Inflammatory macrophage (primary cell): Measurements from ENCODE around the gene NEU4.
A peak's percentile ranks its signal among the peaks of the same experiment; 100 is the strongest.
"Not testable (repeated sequence)": the region's sequence is repeated elsewhere in the genome, so short reads cannot be mapped to it uniquely, and the experiment has no call there.

ENCODE experiments used
- DNase-seq, 2 donors: peaks; one replicate each; pipeline ENCODE4 v3.0.0-alpha.2; 2020 to 2022

The NEU4 gene

GRCh38 chr2:241814393-241814642 is 5.3 kb downstream of the NEU4 start:
- no peak for DNase-seq

- no peak for DNase-seq
These were observed 5.9 kb downstream of the NEU4 start for GRCh38 chr2:241814643-241815476.

GRCh38 chr2:241815477-241816430 is 6.8 kb downstream of the NEU4 start:
- DNase-seq = no peak

GRCh38 chr2:241816431-241817121 is 7.6 kb downstream of the NEU4 start:
- DNase-seq = no peak

GRCh38 chr2:241817126-241817820 is 8.3 kb downstream of the NEU4 start:
- DNase-seq = peak; percentile 10 to 39

GRCh38 chr2:241817821-241818215 is 8.8 kb downstream of the NEU4 start:
- DNase-seq = not testable (repeated sequence)

- DNase-seq = no peak
These were observed 9.4 kb downstream of the NEU4 start for GRCh38 chr2:241818229-241818942.

- DNase-seq = peak in 1 of 2 donors; percentile 22
These were observed 9.9 kb downstream of the NEU4 start for GRCh38 chr2:241818943-241819270.

- DNase-seq = not testable (repeated sequence)
These were observed 11.1 kb downstream of the NEU4 start for GRCh38 chr2:241819947-241820624.

GRCh38 chr2:241820625-241821384 is 11.8 kb downstream of the NEU4 start:
- DNase-seq = no peak

GRCh38 chr2:241821460-241822263 is 12.7 kb downstream of the NEU4 start:
- DNase-seq = no peak

- DNase-seq = no peak
These were observed 13.3 kb downstream of the NEU4 start for GRCh38 chr2:241822264-241822623.

- not testable (repeated sequence) for DNase-seq
These were observed 14.8 kb downstream of the NEU4 start for GRCh38 chr2:241823531-241824437.

GRCh38 chr2:241827394-241827793 is 18.4 kb downstream of the NEU4 start:
- no peak for DNase-seq

GRCh38 chr2:241833101-241833663 is 24.2 kb downstream of the NEU4 start:
- DNase-seq = no peak

- not testable (repeated sequence) for DNase-seq
These were observed 24.9 kb downstream of the NEU4 start for GRCh38 chr2:241833756-241834526.

GRCh38 chr2:241834527-241835210 is 25.7 kb downstream of the NEU4 start:
- DNase-seq = no peak
